ENCODE results near the gene GPR68. TPM values are rescaled to one million over a fixed set of nuclear protein-coding genes. Genes with fewer than 3 reads are reported as not detected.
"Not testable (repeated sequence)": the region's sequence is repeated elsewhere in the genome, so short reads cannot be mapped to it uniquely, and the experiment has no call there.

GPR68 gene
- total RNA-seq, 1 experiment from 2014 or later, result 10.1 TPM

DNA sequence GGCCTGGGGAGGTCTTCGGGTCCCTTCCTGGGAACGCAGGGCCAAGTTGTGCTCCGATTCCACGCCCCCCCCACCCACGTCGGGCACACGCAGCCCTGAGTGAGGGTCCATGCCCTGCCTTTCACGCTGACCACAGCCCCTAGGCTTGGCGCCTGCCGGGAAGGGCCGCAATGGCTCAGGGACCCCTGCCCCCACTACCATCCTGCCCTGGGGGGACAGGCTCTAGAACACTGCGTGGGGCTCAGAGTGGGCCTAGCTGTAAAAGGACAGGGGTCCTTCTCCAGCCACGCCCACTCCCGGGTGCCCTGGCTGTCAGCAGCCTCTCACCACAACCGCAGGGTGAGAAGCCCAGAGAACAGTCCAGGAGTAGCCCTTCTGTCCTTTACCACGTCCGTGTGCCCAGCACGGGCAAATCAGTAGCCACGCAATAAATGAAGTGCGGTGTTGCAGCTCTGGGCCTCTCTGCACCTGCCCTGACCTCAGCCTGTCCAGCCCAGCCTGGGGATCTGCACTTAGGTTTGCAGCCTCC lies 9.4 kb upstream of the GPR68 start:
- DNase-seq (ENCODE audit: low read depth), result no peak

DNA sequence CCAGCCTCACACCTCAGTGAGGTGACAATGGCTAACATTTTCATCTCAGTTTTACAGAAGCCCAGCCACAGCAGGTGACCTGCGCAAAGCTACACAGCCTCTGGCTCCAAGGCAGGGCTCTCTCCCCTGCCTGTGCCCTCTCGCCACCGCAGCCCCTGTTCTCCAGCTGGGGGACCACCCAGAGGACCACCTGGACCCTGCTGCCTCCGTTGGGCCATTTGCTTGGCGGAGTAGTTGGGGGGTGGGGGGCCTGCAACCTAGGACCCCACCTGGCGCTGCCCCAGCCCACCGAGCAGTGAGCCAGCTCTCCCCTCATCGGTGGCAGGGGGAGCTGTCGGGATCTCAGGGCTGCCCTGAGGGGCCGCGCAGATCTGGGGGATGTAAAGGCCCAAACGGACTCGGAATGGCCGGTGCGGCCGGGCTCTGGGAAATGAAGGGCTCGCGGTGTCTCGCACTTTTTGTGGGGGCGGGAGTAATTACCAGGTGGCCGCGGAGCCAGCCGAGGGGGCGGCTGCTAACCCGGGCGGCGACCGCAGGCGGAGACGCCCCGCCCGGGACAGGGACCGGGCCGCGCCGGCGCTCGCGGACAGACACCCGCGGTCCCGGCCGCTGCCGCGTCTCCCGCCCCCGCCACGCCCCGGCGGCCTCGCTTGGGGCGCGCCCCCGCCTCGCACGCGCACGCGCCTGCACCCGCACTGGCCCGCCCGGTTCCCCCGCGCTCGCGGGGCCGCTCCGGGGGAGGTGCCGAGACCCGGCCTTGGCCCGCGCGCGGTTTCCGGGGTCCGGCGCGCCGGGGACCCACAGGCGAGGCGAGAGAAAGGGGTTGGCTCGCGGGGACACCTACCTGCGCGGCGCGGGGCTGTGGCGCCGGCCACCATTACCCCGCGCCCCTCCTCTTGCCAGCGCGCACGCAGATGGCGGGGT lies 8.6 kb upstream of the GPR68 start:
- DNase-seq (ENCODE audit: low read depth), result peak; percentile 45

DNA sequence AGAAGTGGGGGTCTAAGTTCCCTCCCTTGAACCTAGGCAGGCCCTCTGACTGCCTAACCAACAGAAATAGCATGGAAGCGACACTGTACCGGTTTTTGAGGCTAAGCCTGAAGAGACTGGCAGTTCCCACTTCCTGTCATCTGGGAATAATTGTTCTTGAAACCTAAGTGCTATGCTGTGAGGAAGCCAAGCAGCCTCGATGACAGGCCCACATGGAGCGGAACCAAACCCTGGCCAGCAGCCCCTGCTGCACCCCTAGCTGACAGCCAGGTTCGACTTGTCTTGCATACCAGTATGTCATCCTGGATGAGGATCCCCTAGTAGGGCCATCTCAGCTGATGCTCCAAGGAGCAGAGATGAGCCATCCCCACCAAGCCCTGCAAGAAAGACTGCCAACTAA lies 6.4 kb upstream of the GPR68 start:
- DNase-seq (ENCODE audit: low read depth), result peak; percentile 41

DNA sequence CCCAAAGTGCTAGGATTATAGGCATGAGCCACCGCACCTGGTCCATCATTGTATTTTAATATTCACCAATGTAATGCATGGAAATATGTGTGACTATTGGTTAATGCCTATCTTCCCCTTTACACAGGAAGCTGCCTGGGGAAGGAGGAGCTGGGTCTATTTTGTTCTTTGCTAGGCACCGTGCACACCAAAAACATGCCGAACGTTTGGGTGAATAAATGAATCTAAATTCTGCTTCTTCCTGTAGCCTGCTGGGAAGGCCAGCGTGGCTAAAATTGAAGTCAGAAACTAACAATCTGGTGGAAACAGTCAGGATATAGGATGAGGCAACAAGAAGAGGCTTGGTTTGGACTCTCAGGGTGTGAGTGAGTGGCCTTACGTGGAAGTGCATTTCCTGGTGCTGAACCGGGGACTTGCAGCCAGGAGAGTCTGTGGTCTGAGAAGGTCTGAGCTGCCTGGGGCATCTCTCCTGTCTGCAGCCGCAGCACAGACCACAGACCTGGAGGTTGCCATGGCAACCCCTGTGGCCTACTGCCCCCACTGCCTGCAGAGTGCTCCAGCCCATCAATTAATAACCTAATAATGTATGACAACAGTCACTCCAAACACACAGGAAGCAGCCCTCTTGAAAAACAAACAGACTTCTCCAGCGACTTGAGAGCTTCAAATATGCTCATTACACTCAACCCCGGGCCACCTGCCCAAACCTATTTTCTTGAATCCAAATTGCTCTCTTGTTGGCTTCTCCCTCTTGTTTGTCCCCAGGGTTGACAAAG lies 5.5 kb upstream of the GPR68 start:
- peak; percentile 75 for DNase-seq (ENCODE audit: low read depth)

DNA sequence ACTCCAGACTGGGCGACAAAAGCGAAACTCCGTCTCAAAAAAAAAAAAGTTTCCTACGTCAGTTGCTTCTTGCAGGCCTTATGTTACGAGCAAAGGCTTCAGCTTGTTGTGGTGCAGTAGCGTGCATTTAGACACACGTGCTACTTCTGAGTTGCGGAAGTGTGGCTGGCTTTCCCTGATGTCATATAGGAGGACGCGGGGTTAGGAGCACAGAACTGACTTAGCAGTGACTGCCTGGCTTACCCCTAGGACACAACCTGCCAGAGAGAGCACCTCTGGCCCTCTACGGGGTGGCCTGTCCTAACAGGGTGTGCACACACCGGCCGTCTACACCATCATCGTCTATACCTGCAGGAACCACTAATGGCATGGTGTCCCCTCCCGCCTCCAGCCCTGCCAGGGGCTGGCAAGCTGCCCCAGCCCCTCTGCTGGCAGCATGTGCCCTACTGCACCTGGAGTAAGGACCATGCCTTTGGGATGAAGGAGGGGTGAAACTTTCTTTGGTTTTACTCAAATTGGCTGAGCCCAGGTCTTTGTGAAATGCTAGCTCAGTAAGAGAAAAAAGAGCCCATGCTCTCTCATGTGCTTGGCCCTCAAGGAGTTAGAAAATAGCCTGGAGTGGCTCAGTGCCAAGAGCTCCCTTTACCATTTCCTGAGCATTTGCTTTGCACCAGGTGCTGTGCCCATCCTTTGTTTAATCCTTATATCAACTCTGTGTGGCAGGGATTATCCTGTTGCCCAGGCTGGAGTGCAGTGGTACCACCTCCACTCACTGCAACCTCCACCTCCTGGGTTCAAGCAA lies 1.7 kb upstream of the GPR68 start:
- DNase-seq (ENCODE audit: low read depth), result no peak

DNA sequence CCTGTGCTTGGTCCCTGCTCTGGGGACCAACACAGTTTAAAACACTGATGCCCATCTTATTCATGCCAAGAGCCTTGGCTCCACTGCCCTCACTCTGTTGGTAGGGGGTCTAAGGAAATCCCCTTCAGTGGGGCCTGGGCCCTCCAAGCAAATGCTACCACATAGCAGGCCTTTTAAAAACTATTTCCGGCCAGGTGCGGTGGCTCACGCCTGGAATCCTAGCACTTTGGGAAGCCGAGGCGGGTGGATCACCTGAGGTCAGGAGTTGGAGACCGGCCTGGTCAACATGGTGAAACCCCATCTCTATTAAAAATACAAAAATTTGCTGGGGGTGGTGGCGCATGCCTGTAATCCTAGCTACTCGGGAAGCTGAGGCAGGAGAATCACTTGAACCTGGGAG lies 1.1 kb upstream of the GPR68 start:
- DNase-seq (ENCODE audit: low read depth), result not testable (repeated sequence)

DNA sequence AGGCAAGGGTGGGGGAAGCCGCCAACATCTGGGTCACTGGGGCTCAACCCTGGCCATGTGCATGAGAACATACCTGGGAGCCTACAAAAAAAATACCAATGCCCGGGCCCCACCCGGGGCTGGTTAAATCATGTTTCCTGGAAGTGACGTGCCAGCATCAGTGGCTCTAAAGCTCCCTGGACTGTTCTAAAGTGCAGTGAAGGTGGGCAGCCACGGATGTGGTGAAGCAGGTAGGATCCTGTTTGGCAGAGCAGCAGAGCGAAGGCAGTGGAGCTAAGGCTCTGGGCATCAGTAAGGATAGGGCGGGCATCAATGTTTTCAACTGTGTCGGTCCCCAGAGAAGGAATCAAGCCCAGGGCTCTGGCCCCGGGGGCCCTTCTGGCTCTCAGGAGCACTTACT lies 525 bp upstream of the GPR68 start:
- no peak for DNase-seq (ENCODE audit: low read depth)

DNA sequence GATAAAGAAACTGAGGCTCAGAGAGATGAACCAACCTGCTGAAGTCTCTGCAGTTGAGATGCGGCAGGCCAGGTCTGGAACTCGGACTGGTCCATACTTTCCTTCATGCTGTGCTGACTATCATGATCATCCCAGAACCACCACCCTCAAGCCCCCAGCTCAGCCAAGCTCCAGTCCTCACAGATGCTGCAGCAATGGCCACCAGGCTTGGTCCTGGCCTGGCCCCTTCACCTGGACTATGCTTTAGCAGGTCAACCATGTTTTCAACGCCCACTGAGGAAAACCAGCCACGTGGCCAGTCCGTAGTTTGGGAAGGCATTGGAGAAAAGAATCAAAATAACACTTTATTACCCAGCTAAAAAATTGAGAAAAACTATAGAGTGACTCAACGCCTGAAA lies 1.4 kb downstream of the GPR68 start:
- DNase-seq (ENCODE audit: low read depth), result no peak

DNA sequence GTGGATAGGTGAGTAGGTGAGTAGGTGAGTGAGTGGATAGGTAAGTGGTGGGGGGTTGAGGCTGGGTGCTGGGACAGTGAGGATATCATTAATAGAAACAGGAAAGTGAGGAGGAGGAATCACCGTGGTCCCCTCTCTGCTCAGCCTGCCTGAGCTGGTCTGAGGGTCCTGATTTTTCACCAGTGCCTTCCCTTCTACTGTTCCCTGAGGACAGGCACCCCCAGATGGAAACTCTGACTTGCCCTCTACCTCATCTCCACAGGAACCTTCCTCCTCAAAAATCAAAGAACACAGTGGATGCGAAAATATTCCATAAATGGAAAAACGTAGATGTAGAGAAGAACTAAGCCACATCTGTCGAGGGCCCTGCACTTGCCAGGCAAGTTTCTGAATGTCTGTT lies 1.9 kb downstream of the GPR68 start:
- no peak for DNase-seq (ENCODE audit: low read depth)

DNA sequence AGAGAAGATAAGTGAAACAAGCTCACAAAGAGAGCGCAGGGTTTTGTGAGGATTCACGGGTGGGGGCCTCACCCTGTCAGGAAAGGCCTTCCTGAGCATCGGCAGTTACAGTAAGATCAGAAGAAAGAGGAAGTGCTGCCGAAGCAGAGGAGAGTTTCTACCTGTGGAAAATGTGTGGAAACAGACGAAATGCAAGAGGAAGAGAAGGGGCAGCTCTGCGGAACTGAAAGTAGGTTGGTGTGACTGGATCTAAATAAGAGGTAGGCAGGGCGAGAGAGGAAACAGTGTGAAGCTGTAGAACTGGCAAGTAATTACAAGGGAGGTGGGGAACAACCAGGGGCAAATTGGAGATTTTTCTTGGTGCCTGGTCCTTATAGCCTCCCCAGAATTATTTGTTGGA lies 2.6 kb downstream of the GPR68 start:
- no peak for DNase-seq (ENCODE audit: low read depth)

DNA sequence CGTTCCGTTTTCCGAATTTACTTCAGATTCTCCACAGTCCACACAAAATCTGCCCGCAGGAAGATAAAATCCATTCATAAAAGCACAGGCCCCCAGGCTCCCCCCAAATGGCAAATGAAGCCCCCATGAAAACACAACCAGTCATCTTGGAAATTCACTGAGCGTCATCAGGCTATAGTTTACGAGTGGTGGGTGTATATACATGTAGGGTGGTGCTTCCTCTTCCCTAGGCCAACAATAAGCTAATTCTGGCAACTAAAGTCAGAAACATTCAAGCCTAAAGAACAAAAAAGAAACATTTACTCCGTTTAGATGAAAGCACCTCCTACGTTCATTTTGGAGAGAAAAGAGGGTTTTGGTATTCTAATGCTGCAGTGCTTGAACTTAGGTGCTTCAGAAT lies 5.8 kb downstream of the GPR68 start:
- no peak for DNase-seq (ENCODE audit: low read depth)

DNA sequence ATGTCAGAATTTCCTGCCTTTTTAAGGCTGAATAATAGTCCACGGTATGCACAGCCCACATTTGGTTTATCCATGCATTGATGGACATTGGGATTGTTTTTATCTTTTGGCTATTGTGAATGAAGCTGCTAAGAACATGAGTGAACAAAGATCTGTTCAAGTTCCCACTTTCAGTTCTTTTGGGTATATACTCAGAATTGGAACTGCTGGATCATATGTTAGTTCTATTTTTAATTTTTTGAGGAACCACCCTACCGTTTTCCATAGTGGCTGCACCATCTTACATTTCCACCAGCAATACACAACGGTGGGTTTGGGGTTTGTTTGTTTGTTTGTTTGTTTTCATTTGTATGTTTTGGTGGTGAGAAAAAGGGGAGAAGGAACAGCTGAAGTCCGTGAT lies 6.4 kb downstream of the GPR68 start:
- DNase-seq (ENCODE audit: low read depth), result no peak

DNA sequence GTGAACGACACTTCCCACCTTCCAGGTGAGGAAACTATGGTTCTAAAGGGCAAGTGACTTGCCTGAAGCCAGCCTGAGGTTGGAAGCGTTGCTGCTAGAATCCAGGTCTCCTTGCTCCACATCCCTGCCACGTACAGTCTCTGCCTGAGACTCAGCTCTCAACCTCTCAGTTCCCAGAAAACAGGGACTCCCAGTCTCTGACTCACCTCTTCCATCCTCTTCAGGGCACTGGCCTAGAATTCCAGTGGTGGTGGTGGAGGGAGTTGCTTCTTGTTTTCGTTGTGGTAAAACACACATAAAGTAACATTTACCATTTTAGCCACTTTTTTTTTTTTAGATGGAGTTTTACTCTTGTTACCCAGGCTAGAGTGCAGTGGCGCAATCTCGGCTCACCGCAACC lies 7.3 kb downstream of the GPR68 start:
- peak; percentile 79 for DNase-seq (ENCODE audit: low read depth)

DNA sequence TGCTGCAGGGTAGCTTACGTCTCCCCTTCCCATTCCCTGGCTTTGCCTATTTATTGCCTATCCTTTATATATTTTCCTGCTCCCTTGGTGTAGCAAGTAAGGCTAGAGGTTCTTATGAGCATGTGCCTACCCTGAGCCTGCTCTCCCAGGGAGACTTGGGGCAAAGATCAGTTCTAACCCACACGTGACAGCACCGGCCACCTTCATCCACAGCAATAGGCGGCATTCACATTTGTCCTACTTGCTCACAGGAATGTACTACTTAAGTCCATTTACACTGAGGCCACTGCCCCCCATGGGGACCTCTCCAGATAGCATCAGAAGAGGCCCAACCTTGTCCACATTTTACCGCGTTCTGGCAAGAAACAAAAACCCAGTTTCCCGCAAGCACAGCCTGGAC lies 8.7 kb downstream of the GPR68 start:
- no peak for DNase-seq (ENCODE audit: low read depth)

DNA sequence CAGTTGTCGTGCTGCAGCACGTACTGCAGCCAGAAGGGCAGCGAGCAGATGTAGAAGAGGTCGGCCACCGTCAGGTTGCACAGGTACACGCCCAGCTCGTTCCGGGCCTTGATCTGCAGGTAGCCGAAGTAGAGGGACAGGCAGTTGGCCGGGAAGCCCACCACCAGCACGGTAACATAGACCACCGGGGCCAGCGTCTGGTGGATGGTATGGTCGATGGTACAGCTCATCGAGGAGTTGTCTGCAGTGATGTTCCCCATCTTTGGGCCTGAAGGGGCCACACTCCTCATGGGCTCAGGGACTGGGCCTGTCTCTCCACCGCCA lies 9.8 kb downstream of the GPR68 start:
- DNase-seq (ENCODE audit: low read depth), result no peak

DNA sequence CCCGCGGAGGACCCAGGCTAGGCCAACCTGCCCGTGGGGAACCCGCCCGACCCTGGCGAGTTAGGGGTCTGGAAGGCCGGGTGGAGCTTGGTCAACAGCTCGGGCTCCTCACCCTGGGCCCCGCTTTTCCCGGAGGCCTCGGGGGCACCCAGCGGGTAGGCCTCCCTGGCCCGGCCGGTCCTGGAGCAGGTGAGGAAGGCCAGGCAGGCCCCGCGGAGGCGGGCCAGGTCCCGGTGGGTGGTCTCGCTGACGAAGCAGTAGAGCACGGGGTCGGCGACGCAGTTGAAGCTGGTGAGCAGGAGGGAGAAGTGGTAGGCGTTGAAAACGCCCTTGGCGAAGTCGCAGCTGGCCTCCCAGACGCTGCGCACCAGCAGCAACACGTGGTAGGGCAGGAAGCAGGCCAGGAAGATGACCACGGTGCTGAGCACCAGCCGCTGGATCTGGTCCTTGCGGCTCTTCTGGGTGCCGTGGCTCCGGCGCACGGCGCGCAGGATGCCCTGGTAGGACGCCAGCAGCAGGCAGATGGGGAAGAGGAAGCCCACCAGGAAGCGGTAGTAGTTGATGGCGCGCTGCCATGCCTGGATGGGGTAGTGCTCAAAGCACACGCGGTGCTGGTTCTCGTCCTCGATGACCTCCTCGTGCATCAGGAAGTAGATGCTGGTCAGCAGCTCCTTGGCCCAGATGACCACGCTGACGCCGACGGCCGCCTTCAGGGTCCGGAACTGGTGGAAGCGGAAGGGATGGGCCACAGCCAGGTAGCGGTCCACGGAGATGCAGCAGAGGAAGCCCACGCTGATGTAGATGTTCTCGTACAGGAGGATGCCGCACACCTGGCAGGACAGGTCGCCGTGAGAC lies 10.3 kb downstream of the GPR68 start:
- no peak for DNase-seq (ENCODE audit: low read depth)

DNA sequence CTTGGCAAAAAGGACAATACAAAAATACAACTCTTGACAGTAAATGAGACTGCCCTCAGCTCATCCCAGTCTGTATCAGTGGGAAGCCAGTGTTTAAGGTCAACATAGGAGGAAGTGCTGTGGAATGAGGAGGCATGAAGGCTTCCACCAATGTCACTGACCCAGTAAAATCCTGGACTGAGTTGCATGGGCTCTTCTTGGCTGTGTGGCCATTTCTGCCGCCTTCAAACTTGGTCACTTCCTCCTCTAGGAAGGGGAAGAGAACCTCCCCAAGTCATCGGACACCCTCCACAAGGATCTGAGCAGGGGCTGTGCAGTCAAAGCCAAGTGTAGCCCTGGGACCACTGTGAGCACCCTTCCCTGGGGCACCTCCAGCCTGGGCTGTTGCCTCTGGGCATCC lies 11.9 kb downstream of the GPR68 start:
- no peak for DNase-seq (ENCODE audit: low read depth)

DNA sequence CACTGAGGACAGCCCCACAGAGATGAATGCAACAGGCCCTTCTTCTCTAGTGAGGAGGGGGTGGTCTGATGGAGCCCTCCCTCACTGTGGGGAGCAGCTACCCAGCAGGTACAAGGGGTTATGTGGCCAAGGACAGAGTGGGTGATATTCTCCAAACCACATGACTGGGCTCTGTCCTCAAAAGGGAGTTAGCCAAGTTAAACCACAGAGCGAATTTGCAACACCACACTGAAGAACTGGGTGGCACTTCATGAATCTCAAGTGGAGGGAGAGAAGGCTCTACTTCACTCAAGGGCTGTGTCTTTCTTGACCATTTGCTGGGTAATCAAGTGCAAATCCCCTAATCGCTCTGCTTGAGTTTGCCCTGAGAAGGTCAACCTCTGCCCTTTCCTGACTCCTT lies 12.5 kb downstream of the GPR68 start:
- no peak for DNase-seq (ENCODE audit: low read depth)

DNA sequence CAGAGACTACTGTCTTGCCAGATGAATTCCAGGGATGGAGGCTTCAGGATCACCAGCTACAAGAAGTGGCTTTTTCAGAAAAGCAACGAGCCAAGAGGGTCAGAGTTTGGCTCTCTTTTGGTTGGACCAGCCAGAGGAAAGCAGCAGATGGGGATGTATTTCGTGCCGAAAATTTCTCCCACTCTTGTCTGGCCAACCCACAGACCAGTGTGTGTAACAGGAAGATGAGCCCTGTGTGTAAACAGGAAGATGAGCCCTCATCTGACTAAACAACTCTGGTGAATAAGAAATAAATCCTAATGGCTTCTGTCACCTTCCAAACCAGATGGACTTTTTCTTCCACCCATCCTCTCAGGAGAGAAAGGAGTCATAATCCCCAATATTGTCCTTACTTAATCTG lies 13.1 kb downstream of the GPR68 start:
- no peak for DNase-seq (ENCODE audit: low read depth)

DNA sequence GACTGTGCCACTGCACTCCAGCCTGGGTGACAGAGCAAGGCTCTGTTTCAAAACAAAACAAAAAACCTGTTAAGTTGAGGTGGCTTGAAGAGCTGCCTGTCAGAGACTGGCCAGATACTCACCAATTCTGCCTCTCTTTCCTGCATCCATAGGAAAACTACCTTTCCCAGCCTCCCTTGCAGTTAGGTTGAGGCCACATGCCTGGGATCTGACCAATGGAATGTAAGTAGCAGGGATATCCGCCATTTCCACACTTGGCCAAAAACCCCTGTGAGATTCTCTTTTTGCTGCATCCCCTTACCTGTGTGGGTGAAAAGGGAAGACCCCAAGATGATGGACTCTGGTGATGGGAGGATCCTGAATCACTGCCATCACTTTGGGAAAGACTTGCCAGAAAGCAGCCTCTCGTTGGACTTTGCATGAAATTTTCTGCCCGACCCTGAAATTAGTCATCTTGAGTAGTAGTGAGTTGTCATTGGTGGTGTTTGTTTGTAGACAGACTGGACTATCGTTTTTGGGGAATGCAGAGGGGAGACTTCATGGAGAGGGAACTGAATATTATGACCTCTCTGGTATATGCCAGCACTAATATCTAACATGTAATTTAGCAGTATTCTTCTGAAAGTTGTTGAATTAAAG lies 14.0 kb downstream of the GPR68 start:
- peak; percentile 75 for DNase-seq (ENCODE audit: low read depth)

DNA sequence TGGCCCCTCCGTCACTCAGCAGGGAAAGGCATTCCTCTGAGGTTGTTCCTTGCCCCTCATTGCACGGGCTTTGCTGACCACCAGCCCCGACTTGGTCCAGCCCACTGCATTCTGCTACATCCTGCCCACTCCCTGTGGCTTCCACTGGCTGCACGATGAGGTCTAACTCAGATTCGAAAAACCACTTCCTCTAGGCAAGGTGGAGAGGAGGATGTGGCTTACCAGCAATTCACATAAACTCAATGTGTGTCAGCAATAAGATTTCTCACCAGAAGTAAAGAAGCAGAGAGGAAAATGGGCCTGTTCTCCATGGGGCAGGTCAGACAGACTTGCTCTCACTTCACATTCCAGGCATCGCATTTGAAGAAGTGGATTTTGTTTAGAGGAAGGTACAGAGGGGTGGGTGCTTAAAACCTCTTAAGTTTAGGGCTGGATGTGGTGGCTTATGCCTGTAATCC lies 14.7 kb downstream of the GPR68 start:
- peak; percentile 95 for DNase-seq (ENCODE audit: low read depth)

All from Daoy (cell line).